HG03066 (cell line): ENCODE measurements around the gene EME1.

Experiments
- ATAC-seq: cut with Tn5 transposase; IDR thresholded peaks from one replicate; pipeline ENCODE4 v1.9.1; 2021; ENCODE audit warnings: low read depth; ENCODE audit not compliant: unreplicated experiment

The EME1 gene

DNA sequence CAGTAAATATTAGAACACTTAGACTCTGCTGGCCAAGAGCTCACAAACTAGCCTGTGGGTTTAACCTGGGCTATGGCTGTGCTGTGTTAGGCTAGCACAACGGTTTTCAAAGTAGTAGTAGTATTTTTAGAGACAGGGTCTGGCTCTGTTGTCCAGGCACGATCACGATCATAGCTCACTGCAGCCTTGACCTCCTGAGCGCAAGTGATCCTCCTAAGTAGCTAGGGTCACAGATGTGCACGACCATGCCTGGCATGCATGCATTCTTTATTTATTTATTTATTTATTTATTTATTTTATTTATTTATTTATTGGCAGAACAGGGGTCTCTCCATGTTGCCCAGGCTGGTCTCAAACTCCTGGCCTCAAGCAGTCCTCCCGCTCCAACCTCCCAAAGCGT lies 10.4 kb upstream of the EME1 start:
- ATAC-seq: no peak

DNA sequence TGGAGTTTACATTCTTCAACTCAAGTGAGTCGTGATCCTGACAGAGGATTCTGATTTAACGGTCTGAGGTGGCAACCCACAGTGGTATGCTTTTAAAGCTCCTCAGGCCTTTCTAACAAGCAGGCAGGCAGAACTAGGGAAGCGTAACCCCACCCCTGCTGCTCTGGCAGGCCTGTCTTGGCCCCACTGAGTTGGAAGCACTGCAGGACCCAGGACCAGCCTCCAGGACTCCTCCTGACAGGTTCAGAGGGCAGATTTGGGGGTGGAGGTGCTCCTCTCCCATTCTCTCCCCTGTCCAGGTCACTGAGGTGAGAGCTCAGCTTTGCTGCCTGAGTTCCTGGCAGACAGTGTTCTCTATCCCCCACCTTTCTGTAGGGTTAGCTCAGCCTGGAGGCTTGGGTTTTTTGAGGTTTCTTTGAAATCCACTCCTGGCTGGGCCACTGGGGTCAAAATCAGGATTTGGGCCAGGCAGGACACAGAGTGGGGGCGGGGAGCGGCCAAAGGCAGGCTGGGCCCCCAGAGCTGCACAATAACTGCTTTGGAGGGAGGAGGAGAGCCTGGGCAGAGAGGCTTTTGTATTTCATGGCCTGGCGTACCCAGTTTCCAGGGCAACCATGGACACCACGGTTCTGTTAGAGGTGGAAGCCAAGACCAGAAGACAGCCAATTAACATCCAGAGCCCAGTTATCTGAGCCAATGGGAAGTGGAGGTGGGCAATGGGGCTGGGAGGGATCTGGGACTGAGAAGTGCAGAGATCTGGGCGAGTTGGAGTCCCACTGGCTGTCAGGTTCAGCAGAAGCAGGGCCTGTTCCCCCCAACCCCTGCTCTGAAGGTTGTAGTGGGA lies 9.6 kb upstream of the EME1 start:
- ATAC-seq: no peak

- no peak for ATAC-seq
Measured at GRCh38 chr17:50364061-50364458, 9.0 kb upstream of the EME1 start.

DNA sequence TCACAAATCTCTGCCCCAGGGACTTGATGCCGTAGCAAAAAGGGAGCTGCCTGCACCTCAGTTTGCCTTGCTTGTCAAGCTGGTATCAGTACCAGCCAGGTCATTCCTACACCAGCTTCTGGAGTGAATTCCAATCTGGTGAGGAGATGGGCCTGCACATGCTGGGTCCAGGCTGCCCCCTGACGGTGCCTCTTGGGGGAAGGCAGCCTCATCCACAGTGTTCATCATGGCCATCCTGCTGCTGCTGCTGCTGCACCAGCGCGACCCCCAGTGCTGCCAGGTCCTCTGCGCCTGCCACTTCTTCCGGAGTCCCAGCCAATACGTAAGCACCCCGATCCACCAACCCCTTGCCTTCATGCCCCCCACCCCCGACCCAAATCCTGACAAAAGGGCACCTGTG lies 8.3 kb upstream of the EME1 start:
- ATAC-seq: no peak

GRCh38 chr17:50365165-50365564 lies 7.9 kb upstream of the EME1 start:
- ATAC-seq: no peak

DNA sequence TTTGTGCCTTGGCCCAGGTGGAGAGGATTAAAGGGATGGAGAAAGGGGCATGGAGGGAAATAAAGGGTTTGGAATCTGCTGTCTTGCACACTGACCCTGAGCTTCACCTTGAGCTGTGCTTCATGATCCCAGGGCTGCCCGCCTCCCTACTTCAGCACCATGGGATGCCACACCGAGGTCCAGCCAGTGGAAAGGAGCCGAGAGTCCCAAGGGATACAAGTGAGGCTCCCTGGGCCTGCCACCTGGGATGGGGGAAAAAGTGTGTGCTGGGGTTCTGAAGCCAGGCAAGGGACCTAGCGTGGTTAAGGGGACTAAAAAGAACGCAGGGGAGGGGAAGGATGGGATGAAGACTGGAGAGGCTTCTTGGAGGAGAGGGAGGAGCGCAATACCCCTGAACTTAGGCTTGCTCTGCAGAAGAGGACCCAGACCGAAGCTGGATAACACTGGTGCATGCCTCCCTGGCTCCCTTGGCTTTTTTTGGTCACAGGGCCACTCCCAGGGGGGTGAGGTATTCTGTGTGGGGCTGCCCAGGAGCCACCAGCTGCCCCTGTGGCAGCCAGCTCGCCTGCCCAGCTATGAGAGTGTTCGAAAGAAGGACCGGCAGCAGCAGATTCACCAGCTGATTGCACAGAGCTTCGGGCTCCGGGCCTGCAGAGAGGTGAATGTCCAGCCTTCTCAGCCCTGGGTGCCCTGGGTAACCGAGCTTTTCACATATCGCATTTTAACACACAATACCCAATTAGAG lies 7.2 kb upstream of the EME1 start:
- no peak for ATAC-seq

DNA sequence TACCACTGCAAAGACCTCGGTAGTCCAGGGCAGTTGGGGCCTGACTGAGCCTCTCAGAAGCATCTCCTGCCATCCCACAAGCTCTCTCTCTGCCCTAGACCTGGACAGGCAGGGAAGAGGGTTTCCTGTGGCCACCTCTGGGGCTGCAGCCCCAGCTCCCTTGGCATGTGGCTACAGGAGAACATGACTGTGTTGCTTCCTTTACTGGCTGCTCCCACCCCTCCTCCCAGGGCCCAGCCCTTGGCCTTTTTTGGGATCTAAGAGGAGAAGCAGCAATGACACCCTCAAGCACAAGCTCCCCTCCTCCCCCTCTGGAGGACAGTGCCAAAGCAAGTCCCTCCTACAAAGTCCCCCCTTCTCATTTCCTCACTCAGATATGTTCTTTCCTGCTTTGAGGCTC lies 5.6 kb upstream of the EME1 start:
- no peak for ATAC-seq

DNA sequence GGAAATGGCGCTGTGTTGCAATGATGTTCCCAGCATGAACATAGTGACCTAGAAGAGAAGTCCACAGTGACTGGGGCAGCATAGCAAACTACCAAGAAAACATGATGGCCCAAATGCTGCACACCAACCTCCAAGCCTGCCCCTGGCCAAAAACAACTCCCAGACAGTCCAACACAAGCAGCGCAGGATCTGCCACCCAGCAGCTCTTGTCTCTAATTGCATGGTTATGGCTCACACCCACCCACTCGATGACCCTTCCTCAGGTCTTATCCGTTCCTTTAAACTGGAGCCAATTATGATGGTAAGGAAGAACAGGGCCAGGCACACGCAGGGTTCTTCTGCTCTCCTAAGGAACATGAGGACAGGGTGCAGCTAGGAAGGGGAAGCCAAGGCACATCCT lies 3.0 kb upstream of the EME1 start:
- ATAC-seq: no peak

- no peak for ATAC-seq
Measured at GRCh38 chr17:50371526-50371925, 1.5 kb upstream of the EME1 start.

DNA sequence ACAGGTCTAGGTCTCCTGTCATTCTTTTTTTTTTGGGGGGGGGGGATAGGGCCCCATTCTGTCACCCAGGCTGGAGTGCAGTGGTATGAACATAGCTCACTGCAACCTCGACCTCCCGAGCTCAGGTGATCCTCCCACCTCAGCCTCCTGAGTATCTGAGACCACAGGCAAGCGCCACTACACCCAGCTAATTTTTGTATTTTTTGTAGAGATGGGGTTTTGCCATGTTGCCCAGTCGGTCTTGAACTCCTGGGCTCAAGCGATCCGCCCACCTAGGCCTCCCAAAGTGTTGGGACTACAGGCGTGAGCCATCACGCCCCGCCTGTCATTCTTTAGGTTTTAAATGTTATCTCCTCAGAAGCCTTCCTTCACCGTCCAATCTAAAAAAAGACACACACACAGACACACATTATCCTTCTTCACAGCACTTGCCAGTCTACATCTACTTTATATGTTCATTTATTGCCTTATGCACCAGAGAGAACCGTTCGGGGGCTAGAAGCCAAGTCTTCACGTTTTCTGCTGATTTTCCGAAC lies 739 bp upstream of the EME1 start:
- ATAC-seq: no peak

DNA sequence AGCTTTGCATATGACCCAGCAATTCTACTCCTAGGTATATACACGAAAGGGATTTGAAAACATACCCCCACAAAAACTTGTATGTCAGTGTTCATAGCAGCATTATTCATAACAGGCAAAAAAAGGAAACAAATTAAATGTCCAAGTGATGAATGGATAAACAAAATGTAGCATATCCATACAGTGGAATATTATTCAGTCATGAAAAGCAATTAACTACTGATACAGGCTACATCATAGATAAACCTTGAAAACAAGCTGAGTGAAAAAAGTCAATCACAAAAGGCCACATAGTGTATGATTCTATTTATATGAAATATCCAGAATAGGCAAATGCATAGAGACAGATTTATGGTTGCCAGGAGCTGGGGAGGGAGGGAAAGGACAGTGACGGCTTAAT lies 676 bp downstream of the EME1 start:
- ATAC-seq: no peak

DNA sequence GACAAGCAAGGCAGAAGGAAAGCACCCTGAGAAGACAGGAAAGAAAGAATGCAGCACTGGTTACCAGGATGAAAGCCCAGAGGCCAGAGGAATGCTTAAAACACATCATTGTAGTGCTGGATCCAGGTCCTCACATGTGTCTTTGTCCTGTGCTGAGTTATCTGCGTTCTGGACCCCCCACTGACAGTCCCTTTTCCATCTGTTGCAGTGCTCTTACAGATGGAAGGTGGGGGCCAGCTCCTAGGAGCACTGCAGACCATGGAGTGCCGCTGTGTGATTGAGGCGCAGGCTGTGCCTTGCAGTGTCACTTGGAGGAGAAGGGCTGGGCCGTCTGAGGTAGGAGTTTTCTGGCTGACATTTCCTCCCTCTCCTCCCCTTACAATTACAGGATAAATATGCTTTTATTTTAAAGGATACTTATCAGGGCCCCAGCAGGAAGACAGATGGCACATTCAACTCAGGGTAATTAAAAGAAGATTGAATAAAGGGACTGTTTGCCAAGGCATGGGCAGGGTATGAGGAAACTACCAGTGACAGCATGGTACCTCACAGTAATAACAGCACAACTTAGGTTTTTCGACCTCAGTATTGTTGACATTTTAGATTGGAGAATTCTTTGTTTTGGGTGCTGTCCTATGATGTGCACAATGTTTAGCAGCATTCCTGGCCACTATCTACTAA lies 3.0 kb downstream of the EME1 start:
- ATAC-seq: no peak

GRCh38 chr17:50379351-50380132 lies 6.5 kb downstream of the EME1 start:
- ATAC-seq: no peak

GRCh38 chr17:50380369-50381259 lies 7.6 kb downstream of the EME1 start:
- no peak for ATAC-seq

- ATAC-seq: no peak
Measured at GRCh38 chr17:50381260-50381815, 8.3 kb downstream of the EME1 start.

DNA sequence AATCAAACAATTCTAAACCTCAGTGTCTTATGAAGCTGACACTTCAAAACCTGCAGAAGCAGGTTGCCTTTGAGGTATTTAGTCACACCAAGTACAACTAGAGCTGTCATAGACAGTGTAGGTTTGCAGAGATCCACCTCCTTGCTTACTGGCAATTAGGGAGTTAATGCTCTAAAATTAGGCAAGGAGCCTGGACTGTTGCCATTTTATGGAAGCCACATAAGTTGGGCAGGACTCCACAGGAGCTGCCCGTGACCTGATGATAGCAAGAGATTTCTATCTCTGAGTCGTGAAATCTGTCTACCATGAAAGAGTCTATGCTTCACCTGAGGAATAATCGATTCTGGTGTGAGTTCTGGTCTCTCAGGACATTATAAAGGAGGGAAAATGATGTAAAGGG lies 8.9 kb downstream of the EME1 start:
- no peak for ATAC-seq

DNA sequence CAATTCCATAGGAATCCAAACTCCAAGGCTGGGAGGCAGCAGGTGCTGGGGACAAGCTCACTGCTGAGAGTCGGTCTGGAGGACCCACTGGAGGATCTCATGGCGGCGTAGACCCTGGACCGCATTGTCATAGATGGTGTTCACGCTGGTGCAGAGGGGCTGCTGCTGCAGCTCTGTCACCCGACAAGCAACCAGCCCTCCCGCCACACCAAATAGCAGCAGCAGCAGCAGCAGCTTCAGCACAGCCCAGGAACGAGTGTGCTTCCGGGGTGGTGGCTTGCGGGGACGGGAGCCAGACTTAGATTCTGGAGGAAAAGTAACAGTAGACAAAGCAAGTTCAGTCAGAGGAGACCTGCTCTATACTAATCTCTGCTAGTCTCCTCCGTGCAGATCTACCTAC lies 9.9 kb downstream of the EME1 start:
- no peak for ATAC-seq

GRCh38 chr17:50386510-50386909 lies 13.5 kb downstream of the EME1 start:
- ATAC-seq: no peak

DNA sequence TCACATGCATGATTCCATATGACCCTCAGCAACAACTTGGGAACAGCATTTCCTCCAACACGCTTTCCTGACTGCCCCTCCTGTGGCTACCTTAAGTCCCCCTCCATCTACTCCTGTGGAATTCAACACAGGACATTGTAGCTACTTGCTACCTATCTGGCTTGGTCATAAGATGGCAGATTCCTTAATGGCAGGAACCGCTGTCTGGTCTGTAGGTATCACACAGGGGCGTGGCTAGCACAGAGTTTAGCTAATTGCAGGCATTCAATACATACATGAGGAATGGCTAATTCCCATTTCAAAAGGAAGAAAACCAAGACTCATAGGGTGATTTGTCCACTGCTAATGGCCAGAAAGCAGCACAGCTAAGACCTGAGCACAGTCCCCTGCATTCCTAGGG lies 15.7 kb downstream of the EME1 start:
- no peak for ATAC-seq
